ENCODE measurements around the gene ATP5IF1. TPM values are rescaled to one million over a fixed set of nuclear protein-coding genes. Genes with fewer than 3 reads are reported as not detected.

ATP5IF1 gene
- total and polyA plus RNA-seq, 2 of the 8 experiments (the other 6 are each of a cell fraction or from before 2014, with no cell fraction given) = 198 to 242 TPM

DNA sequence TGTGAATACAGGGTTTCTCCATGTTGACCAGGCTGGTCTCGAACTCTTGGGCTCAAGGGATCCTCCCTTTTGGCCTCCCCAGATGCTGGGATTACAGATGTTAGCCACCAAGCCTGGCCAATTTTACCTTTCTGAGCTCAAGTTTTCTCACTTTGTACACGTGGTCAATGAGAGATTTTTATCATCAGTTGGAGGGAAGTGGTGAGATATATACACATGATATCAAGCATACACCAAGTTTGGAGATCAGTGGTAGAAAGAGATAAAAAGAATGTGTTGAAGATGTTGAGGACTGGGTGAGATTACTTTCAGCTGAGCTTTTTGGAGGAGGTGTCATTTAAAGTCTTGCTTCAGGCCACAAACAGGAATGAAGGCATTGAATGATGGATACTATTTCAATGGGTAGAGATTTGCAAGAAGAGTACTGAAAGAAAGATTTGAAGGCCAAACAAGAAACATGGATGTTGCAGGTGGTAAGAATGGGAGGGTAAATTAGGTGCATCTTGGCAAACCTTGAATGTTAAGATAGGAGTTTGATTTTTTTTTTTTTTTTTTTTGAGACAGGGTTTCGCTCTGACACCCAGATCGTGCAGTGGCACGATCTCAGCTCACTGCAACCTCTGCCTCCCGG is 20.4 kb downstream of the ATP5IF1 start (continued):
- TF ChIP-seq, protein P1, sequence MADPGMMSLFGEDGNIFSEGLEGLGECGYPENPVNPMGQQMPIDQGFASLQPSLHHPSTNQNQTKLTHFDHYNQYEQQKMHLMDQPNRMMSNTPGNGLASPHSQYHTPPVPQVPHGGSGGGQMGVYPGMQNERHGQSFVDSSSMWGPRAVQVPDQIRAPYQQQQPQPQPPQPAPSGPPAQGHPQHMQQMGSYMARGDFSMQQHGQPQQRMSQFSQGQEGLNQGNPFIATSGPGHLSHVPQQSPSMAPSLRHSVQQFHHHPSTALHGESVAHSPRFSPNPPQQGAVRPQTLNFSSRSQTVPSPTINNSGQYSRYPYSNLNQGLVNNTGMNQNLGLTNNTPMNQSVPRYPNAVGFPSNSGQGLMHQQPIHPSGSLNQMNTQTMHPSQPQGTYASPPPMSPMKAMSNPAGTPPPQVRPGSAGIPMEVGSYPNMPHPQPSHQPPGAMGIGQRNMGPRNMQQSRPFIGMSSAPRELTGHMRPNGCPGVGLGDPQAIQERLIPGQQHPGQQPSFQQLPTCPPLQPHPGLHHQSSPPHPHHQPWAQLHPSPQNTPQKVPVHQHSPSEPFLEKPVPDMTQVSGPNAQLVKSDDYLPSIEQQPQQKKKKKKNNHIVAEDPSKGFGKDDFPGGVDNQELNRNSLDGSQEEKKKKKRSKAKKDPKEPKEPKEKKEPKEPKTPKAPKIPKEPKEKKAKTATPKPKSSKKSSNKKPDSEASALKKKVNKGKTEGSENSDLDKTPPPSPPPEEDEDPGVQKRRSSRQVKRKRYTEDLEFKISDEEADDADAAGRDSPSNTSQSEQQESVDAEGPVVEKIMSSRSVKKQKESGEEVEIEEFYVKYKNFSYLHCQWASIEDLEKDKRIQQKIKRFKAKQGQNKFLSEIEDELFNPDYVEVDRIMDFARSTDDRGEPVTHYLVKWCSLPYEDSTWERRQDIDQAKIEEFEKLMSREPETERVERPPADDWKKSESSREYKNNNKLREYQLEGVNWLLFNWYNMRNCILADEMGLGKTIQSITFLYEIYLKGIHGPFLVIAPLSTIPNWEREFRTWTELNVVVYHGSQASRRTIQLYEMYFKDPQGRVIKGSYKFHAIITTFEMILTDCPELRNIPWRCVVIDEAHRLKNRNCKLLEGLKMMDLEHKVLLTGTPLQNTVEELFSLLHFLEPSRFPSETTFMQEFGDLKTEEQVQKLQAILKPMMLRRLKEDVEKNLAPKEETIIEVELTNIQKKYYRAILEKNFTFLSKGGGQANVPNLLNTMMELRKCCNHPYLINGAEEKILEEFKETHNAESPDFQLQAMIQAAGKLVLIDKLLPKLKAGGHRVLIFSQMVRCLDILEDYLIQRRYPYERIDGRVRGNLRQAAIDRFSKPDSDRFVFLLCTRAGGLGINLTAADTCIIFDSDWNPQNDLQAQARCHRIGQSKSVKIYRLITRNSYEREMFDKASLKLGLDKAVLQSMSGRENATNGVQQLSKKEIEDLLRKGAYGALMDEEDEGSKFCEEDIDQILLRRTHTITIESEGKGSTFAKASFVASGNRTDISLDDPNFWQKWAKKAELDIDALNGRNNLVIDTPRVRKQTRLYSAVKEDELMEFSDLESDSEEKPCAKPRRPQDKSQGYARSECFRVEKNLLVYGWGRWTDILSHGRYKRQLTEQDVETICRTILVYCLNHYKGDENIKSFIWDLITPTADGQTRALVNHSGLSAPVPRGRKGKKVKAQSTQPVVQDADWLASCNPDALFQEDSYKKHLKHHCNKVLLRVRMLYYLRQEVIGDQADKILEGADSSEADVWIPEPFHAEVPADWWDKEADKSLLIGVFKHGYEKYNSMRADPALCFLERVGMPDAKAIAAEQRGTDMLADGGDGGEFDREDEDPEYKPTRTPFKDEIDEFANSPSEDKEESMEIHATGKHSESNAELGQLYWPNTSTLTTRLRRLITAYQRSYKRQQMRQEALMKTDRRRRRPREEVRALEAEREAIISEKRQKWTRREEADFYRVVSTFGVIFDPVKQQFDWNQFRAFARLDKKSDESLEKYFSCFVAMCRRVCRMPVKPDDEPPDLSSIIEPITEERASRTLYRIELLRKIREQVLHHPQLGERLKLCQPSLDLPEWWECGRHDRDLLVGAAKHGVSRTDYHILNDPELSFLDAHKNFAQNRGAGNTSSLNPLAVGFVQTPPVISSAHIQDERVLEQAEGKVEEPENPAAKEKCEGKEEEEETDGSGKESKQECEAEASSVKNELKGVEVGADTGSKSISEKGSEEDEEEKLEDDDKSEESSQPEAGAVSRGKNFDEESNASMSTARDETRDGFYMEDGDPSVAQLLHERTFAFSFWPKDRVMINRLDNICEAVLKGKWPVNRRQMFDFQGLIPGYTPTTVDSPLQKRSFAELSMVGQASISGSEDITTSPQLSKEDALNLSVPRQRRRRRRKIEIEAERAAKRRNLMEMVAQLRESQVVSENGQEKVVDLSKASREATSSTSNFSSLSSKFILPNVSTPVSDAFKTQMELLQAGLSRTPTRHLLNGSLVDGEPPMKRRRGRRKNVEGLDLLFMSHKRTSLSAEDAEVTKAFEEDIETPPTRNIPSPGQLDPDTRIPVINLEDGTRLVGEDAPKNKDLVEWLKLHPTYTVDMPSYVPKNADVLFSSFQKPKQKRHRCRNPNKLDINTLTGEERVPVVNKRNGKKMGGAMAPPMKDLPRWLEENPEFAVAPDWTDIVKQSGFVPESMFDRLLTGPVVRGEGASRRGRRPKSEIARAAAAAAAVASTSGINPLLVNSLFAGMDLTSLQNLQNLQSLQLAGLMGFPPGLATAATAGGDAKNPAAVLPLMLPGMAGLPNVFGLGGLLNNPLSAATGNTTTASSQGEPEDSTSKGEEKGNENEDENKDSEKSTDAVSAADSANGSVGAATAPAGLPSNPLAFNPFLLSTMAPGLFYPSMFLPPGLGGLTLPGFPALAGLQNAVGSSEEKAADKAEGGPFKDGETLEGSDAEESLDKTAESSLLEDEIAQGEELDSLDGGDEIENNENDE (IDR thresholded peaks at IDR 0.05; ENCODE audit: insufficient replicate concordance, low read length) = no peak
- TF ChIP-seq, protein P2, sequence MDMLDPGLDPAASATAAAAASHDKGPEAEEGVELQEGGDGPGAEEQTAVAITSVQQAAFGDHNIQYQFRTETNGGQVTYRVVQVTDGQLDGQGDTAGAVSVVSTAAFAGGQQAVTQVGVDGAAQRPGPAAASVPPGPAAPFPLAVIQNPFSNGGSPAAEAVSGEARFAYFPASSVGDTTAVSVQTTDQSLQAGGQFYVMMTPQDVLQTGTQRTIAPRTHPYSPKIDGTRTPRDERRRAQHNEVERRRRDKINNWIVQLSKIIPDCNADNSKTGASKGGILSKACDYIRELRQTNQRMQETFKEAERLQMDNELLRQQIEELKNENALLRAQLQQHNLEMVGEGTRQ (IDR thresholded peaks at IDR 0.05; ENCODE audit: low read length) = no peak
- no peak for TF ChIP-seq HDAC6 (IDR thresholded peaks at IDR 0.05; ENCODE audit: low read depth, low read length)

All from H1 (cell line).